IPS-15b (cell line): Measurements from ENCODE around the gene LHX6.

Experiments used
- H3K27me3 ChIP-seq: one replicate; pipeline ENCODE4 v1.6.1; 2013; ENCODE audit warnings: low read length; ENCODE audit not compliant: control insufficient read depth, insufficient read depth
- H3K36me3 ChIP-seq: one replicate; pipeline ENCODE4 v1.6.1; 2013; ENCODE audit warnings: low read length; ENCODE audit not compliant: control insufficient read depth, insufficient read depth
- H3K4me1 ChIP-seq: one replicate; pipeline ENCODE4 v1.6.1; 2013; ENCODE audit warnings: mild to moderate bottlenecking, low read length; ENCODE audit not compliant: control insufficient read depth, insufficient read depth
- H3K4me3 ChIP-seq: one replicate; pipeline ENCODE4 v1.5.1; 2013; ENCODE audit warnings: low read depth, low read length
- H3K9ac ChIP-seq: one replicate; pipeline ENCODE4 v1.6.1; 2013; ENCODE audit warnings: low read depth, mild to moderate bottlenecking, low read length
- H3K9me3 ChIP-seq: one replicate; pipeline ENCODE4 v1.6.1; 2013; ENCODE audit warnings: mild to moderate bottlenecking, low read length; ENCODE audit not compliant: control insufficient read depth, insufficient read depth

LHX6 gene

GRCh38 chr9:122179690-122180074 is 49.1 kb downstream of the LHX6 start:
- Histone ChIP-seq H3K4me1 (no peaks in the 10 kb centered on the region), H3K4me3 (no peak overlapping the region)

GRCh38 chr9:122179054-122179689 is 49.6 kb downstream of the LHX6 start:
- H3K36me3 ChIP-seq = no peaks in the 10 kb centered on the region
- no peaks in the 10 kb centered on the region for H3K4me1 ChIP-seq
- H3K9me3 ChIP-seq = no peaks in the 10 kb centered on the region
- no peak overlapping the region for H3K4me3 ChIP-seq
- H3K9ac ChIP-seq = no peak overlapping the region
- H3K27me3 ChIP-seq = peaks cover 2% of the 10 kb centered on the region

More at GRCh38 chr9:122179690-122180074, 49.1 kb downstream of the LHX6 start:
- H3K9ac ChIP-seq = no peak overlapping the region
- no peaks in the 10 kb centered on the region for H3K36me3 ChIP-seq
- H3K9me3 ChIP-seq = no peaks in the 10 kb centered on the region
- H3K27me3 ChIP-seq = peaks cover 2% of the 10 kb centered on the region

- Histone ChIP-seq H3K4me1 (no peaks in the 10 kb centered on the region), H3K36me3 (no peaks in the 10 kb centered on the region), H3K9me3 (no peaks in the 10 kb centered on the region), H3K27me3 (peaks cover 2% of the 10 kb centered on the region), H3K9ac (no peak overlapping the region), H3K4me3 (no peak overlapping the region)
Measured at GRCh38 chr9:122176916-122177315, 51.8 kb downstream of the LHX6 start.

DNA sequence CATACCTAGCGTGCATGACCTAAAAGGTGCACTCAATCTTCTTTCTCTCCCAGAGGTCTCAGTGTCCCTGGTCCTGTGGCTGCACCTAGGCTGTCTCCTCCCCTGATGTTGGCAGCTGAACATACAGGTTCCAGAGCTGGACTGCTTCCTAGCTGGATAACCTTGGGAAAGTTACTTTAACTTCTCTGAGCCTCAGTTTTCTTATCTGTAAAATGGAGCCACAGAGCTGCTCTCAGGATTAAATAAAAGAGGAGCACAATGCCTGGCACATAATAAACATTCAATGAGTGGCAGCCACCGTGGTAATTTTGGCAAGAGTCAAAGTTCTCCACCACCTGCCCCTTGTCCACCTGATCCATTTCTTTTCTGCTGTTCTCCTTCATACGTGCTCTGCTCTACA is 55.1 kb downstream of the LHX6 start:
- no peak overlapping the region for H3K4me3 ChIP-seq
- H3K9ac ChIP-seq = no peak overlapping the region
- H3K9me3 ChIP-seq = no peaks in the 10 kb centered on the region
- no peaks in the 10 kb centered on the region for H3K4me1 ChIP-seq
- H3K27me3 ChIP-seq = no peaks in the 10 kb centered on the region
- no peaks in the 10 kb centered on the region for H3K36me3 ChIP-seq

- Histone ChIP-seq H3K27me3 (no peaks in the 10 kb centered on the region), H3K9me3 (no peaks in the 10 kb centered on the region), H3K4me3 (no peak overlapping the region), H3K4me1 (no peaks in the 10 kb centered on the region), H3K9ac (no peak overlapping the region), H3K36me3 (no peaks in the 10 kb centered on the region)
Measured at GRCh38 chr9:122172131-122172530, 56.6 kb downstream of the LHX6 start.

DNA sequence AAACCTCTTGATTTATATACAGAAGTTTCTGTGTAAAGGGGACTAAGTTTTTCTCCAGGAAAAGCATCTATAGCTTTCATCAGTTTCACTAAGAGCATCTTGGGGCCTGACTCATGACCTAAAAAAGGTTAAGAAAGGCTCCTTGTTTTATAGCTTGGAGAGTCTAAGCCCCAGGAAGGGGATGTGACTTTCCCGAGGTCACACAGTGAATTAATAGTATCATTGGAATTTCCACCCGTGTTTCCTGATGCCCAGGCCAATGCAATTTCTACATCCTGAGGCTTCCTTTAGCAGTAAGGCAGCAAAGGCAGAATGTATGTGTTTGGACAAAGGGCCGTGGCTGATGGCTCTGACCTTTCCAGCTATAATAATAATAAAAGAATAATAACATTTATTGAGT is 60.4 kb downstream of the LHX6 start:
- Histone ChIP-seq H3K4me3 (no peak overlapping the region), H3K27me3 (peaks cover 3% of the 10 kb centered on the region), H3K9ac (no peak overlapping the region), H3K9me3 (no peaks in the 10 kb centered on the region), H3K4me1 (no peaks in the 10 kb centered on the region), H3K36me3 (no peaks in the 10 kb centered on the region)

DNA sequence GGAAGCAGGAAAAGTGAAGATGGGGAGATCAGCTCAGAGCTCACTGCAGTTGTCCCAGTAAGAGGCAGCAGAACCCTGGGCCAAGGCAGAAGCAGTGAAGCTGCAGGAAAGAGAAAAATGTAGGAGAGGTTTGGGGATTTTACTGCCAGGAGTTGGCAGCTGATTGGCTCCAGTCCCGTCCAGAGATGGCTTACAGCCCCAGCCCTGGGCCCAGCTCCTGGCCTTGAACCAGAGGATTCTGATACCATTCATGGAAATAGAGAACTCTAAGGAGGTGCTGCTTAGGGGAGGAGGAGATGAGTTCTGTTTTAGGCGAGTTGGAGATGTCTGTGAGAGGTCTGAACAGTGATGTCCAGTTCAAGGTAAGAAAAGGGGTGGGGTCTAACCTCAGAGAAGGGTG is 64.5 kb downstream of the LHX6 start:
- Histone ChIP-seq H3K9ac (no peak overlapping the region), H3K4me3 (no peak overlapping the region), H3K4me1 (no peaks in the 10 kb centered on the region), H3K27me3 (peaks cover 3% of the 10 kb centered on the region), H3K36me3 (no peaks in the 10 kb centered on the region), H3K9me3 (no peaks in the 10 kb centered on the region)

DNA sequence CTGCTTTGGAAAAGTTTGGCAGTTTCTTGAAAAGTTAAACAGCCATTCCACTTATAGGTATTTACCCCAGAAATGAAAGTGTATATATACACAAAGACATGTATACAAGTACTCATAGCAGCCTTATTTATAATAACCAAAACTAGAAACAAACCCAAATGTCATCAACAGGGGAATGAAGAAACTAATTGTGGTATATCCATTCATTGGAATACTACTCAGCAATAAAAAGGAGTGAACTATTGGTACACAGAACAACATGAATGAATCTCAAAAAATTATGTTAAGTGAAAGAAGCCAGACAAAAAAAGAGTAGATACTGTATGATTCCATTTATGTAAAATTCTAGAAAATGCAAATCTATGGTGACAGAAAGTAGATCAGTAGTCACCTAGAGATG is 66.3 kb downstream of the LHX6 start:
- Histone ChIP-seq H3K4me1 (no peaks in the 10 kb centered on the region), H3K9me3 (no peaks in the 10 kb centered on the region), H3K4me3 (no peak overlapping the region), H3K27me3 (peaks cover 3% of the 10 kb centered on the region), H3K36me3 (no peaks in the 10 kb centered on the region), H3K9ac (no peak overlapping the region)

DNA sequence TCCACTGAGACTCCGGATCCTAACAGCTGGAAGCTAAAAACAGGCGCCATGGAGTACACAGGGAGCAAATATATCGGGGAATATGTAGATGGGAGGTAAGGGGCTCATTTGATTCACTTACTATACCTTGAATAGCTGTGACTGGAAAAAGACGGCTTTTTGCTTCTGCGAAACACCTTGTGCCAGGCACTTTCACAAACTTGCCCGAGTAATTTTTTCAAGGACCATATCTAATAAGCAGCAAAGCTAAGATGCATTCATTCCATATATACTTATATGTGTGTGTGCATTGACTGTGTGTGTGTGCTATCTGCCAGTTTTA is 68.9 kb downstream of the LHX6 start:
- no peak overlapping the region for H3K9ac ChIP-seq

GRCh38 chr9:122159026-122159924 is 69.5 kb downstream of the LHX6 start, which contains the start of the genes MORN5 and NDUFA8:
Gene MORN5 (plus strand): TSS chr9:122159908. CDS start chr9:122159973, 65 bp downstream.
Gene NDUFA8 (minus strand): TSS chr9:122159779. CDS start chr9:122159677, 102 bp downstream.
- Histone ChIP-seq H3K9ac (peak within 1 kb of the TSS; percentile 93), H3K4me1 (no peaks in the 10 kb centered on the region), H3K36me3 (no peaks in the 10 kb centered on the region), H3K27me3 (peaks cover 3% of the 10 kb centered on the region), H3K9me3 (no peaks in the 10 kb centered on the region), H3K4me3 (peak within 1 kb of the TSS; percentile 88)

More for the DNA sequence above, 68.9 kb downstream of the LHX6 start:
- Histone ChIP-seq H3K4me1 (no peaks in the 10 kb centered on the region), H3K9me3 (no peaks in the 10 kb centered on the region), H3K4me3 (peak overlapping the region; percentile 88), H3K27me3 (peaks cover 3% of the 10 kb centered on the region), H3K36me3 (no peaks in the 10 kb centered on the region)

GRCh38 chr9:122158202-122158601 is 70.6 kb downstream of the LHX6 start:
- no peaks in the 10 kb centered on the region for H3K27me3 ChIP-seq
- H3K4me1 ChIP-seq = no peaks in the 10 kb centered on the region
- H3K4me3 ChIP-seq = no peak overlapping the region
- H3K9me3 ChIP-seq = no peaks in the 10 kb centered on the region
- H3K36me3 ChIP-seq = no peaks in the 10 kb centered on the region
- H3K9ac ChIP-seq = no peak overlapping the region

DNA sequence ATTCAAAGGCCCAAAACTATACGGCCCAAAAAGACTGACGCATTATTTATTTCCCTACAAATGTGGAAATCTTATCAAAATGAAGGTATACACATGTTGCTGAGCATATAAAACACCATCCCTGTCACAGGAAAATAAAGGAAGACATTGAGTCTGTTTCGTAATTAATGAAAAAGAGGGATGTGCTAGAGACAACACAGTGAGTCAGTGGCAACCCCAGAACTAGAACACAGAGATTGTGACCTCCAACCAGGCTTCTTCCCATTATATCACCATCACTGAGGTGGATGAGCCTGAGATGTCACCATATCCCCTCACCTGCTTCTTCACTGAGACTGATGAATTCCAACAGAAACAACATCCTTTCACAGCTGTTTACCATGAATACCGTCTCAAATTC is 73.0 kb downstream of the LHX6 start:
- Histone ChIP-seq H3K9me3 (no peaks in the 10 kb centered on the region), H3K4me1 (no peaks in the 10 kb centered on the region), H3K4me3 (no peak overlapping the region), H3K9ac (no peak overlapping the region), H3K27me3 (no peaks in the 10 kb centered on the region), H3K36me3 (no peaks in the 10 kb centered on the region)
